ENCODE data around the gene CACNA1D. TPM values are rescaled to one million over a fixed set of nuclear protein-coding genes. Genes with fewer than 3 reads are reported as not detected.

CACNA1D gene
- total RNA-seq, 1 donor from 2014 or later = 6.3 TPM

GRCh38 chr3:53675022-53675697, 180.7 kb downstream of the CACNA1D start:
- Mint-ChIP-seq H3K9me3 (ENCODE audit: low read depth) (no peaks in the 10 kb centered on the region), H3K27ac (no peak overlapping the region), H3K4me1 (ENCODE audit: low read depth) (no peaks in the 10 kb centered on the region), H3K4me3 (ENCODE audit: low read depth) (no peak overlapping the region), H3K36me3 (ENCODE audit: insufficient read depth) (no peaks in the 10 kb centered on the region), H3K27me3 (peaks cover 3% of the 10 kb centered on the region)
- no peak for DNase-seq (ENCODE audit: low spot score, unreplicated experiment)
- TF ChIP-seq, protein P1, sequence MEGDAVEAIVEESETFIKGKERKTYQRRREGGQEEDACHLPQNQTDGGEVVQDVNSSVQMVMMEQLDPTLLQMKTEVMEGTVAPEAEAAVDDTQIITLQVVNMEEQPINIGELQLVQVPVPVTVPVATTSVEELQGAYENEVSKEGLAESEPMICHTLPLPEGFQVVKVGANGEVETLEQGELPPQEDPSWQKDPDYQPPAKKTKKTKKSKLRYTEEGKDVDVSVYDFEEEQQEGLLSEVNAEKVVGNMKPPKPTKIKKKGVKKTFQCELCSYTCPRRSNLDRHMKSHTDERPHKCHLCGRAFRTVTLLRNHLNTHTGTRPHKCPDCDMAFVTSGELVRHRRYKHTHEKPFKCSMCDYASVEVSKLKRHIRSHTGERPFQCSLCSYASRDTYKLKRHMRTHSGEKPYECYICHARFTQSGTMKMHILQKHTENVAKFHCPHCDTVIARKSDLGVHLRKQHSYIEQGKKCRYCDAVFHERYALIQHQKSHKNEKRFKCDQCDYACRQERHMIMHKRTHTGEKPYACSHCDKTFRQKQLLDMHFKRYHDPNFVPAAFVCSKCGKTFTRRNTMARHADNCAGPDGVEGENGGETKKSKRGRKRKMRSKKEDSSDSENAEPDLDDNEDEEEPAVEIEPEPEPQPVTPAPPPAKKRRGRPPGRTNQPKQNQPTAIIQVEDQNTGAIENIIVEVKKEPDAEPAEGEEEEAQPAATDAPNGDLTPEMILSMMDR (IDR thresholded peaks at IDR 0.05; ENCODE audit: unreplicated experiment) = no peak

GRCh38 chr3:53675942-53676341, 181.5 kb downstream of the CACNA1D start:
- H3K27me3 Mint-ChIP-seq = peaks cover 6% of the 10 kb centered on the region
- no peak for DNase-seq (ENCODE audit: low spot score, unreplicated experiment)
- H3K27ac Mint-ChIP-seq = no peak overlapping the region
- H3K36me3 Mint-ChIP-seq (ENCODE audit: insufficient read depth) = no peaks in the 10 kb centered on the region
- TF ChIP-seq, protein P1 (IDR thresholded peaks at IDR 0.05; ENCODE audit: unreplicated experiment) = no peak
- no peak overlapping the region for H3K4me3 Mint-ChIP-seq (ENCODE audit: low read depth)
- H3K4me1 Mint-ChIP-seq (ENCODE audit: low read depth) = no peaks in the 10 kb centered on the region
- no peaks in the 10 kb centered on the region for H3K9me3 Mint-ChIP-seq (ENCODE audit: low read depth)

DNA sequence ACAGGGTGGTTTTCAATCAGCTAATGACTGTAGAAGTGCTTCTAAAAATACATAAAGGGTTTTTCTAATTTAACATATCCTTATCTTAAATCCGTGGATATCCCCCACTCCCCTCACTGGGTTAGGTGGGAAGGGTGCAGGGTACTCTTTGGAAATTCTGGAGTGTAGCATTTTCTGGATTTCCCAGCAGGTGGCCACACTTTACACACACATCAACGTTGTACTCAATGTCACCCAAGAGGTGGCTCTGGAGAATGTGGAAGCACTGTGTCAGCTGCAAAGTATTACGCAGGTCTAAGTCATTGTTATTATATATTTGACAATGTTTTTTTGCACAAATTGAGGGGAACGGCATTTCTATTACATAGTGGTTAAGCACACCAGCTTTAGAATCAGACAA, 183.0 kb downstream of the CACNA1D start:
- no peak overlapping the region for H3K27ac Mint-ChIP-seq
- TF ChIP-seq, protein P1 (IDR thresholded peaks at IDR 0.05; ENCODE audit: unreplicated experiment) = peak; percentile 50
- no peak for DNase-seq (ENCODE audit: low spot score, unreplicated experiment)
- no peak overlapping the region for H3K4me3 Mint-ChIP-seq (ENCODE audit: low read depth)
- H3K9me3 Mint-ChIP-seq (ENCODE audit: low read depth) = no peaks in the 10 kb centered on the region
- H3K4me1 Mint-ChIP-seq (ENCODE audit: low read depth) = no peaks in the 10 kb centered on the region
- no peaks in the 10 kb centered on the region for H3K36me3 Mint-ChIP-seq (ENCODE audit: insufficient read depth)
- peaks cover 17% of the 10 kb centered on the region for H3K27me3 Mint-ChIP-seq

DNA sequence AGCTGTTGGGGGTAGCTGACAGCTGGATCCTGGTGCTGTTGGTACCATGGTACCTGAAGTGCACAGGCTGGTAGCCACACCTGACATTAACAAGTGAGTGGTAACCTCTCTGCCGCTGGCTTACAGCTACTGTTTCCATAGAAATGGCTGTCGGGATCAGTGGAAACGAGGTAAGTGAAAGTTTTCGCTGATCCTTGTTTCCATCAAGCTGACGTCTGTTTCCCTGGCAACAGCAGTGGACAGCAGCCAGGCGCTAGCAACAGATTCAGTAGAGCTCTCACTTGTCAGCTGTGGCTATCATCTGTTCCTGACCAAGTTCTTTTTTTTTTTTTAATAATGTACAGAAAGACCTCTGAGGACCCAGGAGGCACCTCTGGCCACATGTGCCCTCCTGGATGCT, 185.6 kb downstream of the CACNA1D start:
- DNase-seq (ENCODE audit: low spot score, unreplicated experiment) = no peak
- no peak overlapping the region for H3K27ac Mint-ChIP-seq
- H3K9me3 Mint-ChIP-seq (ENCODE audit: low read depth) = no peaks in the 10 kb centered on the region
- peaks cover 24% of the 10 kb centered on the region for H3K27me3 Mint-ChIP-seq
- H3K4me1 Mint-ChIP-seq (ENCODE audit: low read depth) = no peaks in the 10 kb centered on the region
- TF ChIP-seq, protein P1 (IDR thresholded peaks at IDR 0.05; ENCODE audit: unreplicated experiment) = no peak
- H3K4me3 Mint-ChIP-seq (ENCODE audit: low read depth) = no peak overlapping the region
- no peaks in the 10 kb centered on the region for H3K36me3 Mint-ChIP-seq (ENCODE audit: insufficient read depth)

DNA sequence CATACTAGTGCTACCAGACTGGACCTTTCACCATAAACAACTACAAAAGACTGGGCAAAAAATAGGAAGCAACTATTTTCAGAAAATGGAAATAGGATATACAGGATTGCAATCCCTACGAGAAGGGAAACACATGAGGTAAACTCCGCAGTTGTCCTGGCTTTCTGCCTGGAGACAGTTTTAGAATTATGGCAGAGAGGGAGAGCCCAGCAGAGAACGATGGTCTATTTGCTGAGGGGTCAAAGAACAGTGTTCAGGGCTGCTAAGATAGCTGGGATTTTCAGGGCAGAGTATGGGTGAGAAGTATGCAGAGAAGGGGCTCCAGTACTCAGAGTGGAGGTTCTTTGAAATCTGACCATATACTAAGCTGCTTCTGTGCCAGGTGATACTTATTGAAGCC, 188.4 kb downstream of the CACNA1D start:
- H3K4me1 Mint-ChIP-seq (ENCODE audit: low read depth) = no peaks in the 10 kb centered on the region
- H3K9me3 Mint-ChIP-seq (ENCODE audit: low read depth) = no peaks in the 10 kb centered on the region
- H3K27me3 Mint-ChIP-seq = peaks cover 27% of the 10 kb centered on the region
- H3K27ac Mint-ChIP-seq = no peak overlapping the region
- DNase-seq (ENCODE audit: low spot score, unreplicated experiment) = no peak
- no peaks in the 10 kb centered on the region for H3K36me3 Mint-ChIP-seq (ENCODE audit: insufficient read depth)
- TF ChIP-seq, protein P1 (IDR thresholded peaks at IDR 0.05; ENCODE audit: unreplicated experiment) = no peak
- no peak overlapping the region for H3K4me3 Mint-ChIP-seq (ENCODE audit: low read depth)

Data from progenitor cell of endocrine pancreas (in vitro differentiated cells).